HG03097 (cell line): ENCODE results near the gene CYBC1.
A peak's percentile ranks its signal among the peaks of the same experiment; 100 is the strongest.

ENCODE experiments used
- ATAC-seq: cut with Tn5 transposase; IDR thresholded peaks from one replicate; pipeline ENCODE4 v1.9.1; 2021; ENCODE audit not compliant: unreplicated experiment, low FRiP score

CYBC1 gene

DNA sequence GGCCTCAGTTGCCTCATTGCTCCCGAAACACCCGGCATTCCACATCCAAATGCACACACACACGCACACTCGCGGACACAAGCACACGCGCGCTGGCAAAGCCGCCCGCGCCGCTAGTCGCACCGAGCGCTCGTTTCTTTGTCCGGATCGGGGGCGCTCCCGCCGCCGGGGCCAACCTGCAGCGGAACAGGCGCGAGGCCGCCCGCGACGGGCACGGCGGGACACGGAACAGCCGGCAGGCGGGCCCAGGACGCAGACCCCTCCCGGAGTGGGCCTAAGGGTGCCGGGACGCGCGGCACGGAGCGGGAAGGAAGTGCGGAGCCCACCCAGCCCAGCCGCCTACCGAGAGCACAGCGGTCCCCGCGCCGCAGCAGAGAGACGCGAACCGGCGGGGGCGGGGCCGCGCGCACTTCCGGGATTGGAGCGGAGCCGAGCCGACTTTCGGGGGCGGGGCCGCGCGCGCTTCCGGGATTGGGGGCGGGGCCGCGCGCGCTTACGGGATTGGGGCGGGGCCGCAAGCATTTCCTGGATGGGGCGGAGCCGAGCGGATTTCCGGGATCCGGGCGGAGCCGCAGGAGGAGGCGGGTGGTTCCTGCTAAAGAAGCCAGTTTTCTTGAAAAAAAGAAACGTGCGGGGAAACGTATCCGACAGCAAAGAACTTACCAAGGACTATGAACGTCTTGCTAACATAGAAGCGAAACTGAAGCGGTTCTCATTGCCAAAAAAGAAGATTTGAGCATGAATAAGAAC, at the start of gene CYBC1:
Gene CYBC1 (minus strand): TSS at position 396 of the 750 bp plus-strand sequence. CDS start 1,498 bp downstream, outside the sequence.
- peak; percentile 56 for ATAC-seq

DNA sequence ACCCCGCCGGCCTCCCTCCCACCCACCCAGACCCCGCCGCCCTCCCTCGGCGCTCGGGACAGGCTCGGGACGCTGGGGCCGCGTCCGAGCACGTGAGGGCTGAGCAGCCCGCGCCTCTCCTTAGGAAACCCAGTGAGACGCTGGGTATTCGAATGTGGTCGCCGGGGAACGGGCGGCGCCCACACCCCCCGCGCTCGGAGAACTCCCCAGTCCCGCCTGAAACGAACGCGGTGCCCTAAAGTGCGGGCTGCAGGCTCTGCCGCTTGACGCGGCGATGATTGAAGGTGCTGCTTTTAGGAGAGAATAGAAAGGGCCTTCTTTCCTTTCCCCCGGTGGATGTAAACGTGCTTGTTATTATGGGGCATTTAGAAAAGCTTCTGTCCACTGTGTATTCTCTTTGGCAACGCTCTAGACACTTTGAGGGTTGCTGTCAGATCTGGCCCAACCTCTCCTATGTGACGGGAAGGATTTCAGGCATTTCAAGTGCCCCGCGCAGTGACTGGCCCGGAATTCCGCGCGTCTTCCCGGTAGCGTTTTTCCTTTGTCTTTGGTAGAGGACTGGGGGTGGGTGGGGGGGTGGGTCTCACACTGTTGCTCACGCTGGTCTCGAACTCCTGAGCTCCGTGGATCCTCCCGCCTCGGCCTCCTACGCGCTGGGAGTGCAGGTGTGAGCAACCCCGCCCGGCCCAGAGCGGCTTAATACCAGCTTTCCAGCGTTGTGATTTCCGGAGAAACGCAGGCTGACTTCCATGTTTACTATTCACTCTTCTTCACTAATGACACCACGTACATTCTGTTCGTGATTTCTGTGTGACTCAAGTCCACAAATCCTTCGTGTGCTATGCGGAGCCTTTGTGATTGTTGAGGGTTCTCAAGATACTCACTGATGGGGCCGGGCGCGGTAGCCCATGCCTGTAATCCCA, 47.2 kb upstream of the CYBC1 start:
- ATAC-seq = no peak

DNA sequence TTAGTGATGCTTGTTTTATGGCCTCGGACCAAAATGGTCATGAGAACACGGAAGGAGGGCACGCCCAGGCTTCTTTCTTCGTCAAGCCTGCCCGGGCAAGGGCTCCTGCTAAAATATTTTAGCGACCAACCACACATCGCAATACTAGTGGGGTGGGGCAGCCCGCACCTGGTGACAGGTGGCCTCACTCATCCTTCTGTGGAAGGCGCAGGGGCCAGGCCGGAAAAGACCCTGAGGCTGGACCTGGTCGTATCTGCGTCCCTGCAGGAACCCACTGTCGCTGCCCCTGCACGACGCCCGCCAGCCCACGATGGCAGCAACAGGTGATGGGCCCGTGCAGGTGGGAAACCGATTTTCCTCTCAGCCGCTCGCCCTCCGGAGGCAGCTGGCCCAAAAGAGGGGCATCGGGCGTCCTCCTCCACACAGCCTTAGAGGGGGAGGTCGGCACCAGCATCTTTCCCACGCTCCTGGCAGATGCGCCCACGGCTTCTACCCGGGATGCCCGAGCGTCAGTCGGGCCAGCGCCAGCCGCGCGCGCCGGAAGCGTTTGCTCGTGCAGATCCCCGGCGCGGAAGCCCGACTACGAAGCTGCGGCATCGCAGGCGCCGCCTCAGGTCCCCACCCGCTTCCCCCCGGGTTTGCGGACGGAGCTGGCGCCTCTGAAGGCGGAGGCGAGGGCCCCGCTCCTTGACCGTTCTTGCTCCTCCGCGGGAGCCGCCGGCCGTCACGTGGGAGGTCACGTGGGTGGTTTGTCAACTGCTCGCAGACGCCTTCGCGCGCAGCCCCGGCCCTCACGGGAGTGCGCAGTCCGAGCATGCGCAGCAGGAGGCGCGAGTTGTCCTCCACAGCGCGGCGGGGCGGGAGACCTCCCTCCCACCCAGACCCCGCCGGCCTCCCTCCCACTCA, 46.2 kb upstream of the CYBC1 start:
- ATAC-seq = peak; percentile 44

DNA sequence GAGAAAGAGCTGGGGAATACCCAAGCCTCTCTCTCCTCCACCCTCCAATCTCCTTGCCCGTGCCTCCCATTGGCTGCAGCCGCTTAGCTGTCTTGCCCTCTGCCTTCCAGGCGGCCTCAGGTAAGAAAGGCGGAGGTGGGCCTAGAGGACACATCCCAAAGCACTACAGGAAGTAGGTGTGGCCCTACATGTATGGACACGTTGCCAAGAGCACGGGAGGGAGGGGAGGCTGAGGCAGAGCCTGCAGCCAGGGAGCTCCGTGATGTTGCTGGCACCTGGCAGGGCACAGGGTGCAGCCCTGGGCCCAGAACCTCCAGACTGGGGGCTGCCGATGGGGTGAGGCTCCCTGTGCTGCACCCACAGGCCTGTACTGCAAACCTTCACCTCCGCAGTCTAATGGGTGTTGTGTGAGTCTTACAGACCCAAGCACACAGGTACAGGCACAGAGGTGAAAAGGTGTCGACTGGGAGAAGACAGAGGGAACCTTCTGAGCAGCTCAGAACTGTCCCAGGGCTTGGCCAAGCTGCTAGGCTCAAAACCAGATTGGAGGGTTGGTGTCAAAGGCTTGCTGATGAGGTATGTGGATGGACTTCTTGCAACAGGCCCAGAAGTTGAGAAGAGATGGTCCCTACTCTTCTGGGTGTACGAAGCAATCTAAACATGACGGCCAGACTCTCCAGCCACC, 45.4 kb upstream of the CYBC1 start:
- no peak for ATAC-seq

DNA sequence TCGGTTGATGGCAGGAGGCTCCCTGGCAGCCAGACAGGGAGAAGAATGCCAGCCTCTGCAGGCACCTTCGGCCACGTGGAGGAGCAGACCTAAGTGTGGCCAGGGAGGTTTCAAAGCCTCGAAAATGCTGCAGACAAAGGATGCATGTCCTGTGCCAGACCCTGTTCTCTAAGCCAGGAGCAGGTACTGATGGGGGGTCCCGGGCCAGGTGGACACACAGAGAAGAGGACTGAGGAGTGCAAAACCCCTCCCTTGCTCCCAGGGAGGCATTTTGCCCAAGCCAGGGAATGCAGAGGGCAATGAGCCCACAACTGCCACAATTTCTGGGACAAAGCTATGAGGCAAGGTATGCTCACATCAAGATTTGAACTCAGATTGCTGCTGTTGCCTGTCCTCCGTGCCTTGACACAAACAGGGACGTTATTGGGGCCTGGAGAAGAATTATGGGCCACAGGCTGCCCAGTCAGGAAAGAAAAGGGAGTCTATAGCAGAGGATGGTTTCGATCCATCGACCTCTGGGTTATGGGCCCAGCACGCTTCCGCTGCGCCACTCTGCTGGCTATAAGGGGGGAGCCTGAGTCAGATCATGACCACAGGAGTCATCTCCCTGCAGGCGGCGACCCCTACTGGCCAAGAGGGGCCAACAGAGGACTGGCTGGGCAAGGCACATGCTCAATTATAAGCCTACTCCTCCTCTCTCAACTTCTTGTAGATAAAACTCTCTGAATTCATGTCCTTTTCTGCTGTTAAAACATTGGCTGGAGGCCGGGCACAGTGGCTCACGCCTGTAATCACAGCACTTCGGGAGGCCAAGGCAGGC, 43.9 kb upstream of the CYBC1 start:
- peak; percentile 51 for ATAC-seq

DNA sequence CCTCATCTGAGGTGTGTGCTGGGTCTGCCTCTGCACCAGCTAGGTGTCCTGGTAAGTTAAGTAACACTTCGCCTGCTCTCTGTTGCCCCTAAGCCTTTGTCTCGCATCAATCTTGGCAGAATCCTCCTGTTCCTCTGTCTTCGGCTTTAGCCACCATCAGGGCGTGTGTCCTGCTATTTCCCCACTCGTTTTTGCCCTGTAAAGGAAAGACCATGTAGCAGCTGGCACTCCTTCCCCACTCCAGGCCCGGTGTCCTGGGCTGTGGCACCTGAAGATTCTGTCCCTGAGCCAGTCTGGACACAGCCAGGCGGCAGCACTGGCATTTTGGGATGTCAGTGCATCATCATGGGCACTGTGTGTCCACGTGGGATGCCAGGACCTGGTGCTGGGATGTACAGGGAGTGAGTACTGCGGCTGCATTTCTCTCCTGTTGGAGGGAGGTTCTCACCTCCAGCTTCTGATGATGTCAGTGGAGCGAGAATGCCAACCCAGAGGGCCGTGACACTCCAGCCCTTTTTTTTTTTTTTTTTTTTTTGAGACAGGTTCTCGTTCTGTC, 42.8 kb upstream of the CYBC1 start:
- no peak for ATAC-seq

DNA sequence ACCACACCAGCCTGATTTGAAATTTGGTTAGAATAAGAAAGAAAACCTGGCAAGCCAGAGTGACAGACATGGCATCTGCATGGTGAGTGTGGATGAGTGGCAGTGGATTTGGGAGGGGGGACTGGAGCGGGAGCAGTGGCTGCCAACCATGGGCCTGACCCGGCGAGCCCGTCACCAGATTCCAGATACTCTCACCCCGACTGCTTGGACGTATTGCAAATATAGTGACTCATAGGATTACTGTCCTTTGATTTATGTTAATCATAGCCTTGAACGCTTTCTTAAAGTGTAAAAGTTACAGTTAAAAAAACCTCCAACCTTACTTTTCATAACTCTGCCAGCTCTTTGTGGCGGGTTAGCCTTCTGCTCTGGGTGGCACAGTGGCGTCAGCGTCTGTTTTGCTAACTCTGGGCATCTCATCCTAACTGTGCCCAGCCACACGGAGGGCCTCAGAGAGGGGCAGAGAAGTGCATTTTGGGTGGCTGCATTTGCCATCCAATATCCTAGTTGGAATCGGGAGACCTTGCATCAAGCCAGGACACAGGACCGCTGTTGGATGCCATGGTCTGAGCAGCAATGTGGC, 42.2 kb upstream of the CYBC1 start:
- ATAC-seq = no peak

DNA sequence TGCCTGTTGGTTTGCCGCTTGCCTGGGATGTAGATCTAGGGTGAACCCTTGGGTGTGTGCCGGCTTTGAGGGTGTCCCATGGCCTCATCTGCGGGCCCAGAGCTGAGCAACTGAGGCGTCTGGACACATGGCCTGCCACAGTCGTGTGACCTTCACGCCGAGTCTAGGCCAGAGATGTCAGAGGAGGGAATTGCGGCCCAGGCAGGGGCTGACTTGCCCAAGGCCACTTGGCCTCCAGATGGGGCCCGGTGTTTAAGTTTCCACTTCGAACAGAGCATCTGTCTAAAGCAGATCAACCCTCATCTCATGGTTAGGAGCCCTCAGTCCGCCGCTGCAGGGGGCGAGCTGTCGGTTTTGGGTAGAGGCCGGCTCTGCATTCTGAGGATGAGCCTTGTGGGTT, 41.0 kb upstream of the CYBC1 start:
- no peak for ATAC-seq

DNA sequence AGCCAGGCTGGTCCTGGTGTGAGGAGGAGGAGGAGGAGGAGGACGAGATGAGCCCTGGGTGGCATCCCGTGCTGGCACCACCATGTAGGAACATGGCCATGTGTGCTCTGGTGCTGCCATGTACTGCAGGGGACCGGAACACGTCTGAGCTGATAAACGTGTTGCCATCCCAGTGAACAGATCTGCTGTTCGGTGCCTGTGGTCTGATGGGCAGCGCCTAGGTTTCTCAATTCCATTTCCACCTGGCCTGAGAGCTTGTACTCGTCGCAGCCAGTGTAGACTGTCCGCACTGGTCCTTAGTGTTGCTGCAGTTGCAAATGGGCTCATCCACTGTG, 40.6 kb upstream of the CYBC1 start:
- no peak for ATAC-seq

DNA sequence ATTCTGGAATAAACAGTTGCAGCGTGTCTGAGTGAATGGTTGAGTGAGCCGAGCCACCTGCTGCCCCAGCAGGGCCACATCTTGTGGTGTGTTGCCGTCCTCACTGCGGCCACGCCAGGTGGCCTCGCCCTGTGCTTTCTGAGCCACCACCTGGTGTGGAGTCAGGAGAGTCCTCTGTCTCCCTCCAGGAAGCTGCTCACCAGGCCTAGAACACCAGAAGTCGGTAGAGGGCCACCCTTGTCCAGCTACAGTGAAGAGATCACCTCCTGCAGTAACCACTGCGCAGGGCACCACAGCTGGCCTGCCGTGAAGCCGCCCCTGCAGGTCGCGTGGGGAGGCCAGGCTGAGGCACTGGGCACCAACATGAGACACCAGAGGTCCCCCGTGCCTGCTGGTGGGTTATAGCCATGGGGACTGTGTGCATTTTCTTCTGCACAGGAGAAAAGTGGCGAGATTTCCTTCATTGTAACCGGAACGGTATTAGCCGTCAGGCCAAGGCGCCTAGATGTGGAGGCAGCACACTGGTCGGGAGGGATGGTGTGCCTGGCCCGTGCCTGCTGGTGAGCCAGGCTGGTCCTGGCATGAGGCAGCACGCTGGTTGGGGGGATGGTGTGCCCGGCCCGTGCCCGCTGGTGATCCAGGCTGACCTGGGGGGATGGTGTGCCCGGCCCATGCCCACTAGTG, 40.1 kb upstream of the CYBC1 start:
- no peak for ATAC-seq

DNA sequence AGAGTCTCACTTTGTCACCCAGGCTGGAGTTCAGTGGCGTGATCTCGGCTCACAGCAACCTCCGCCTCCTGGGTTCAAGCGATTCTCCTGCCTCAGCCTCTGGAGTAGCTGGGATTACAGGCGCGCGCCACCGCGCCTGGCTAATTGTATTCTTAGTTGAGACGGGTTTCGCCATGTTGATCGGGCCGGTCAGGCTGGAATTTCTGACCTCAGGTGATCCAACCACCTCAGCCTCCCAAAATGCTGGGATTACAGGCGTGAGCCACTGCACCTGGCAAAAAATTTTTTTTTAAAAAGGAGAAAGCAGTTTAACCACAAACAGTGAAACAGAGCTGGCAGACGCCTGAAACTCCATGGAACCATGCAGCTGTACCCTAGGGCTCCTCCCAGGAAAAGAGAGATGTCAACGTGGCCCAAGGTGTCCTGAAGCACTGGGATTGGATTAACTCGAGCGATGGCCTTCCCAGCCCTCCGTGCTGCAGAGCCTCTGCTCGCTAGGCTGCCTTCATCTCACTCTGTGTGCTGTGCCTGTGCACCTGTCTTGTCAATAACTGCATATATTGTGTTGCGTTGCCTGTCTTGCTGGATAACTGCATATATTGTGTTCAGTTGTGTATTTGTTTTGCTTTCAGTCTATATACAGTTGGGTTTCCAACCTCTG, 39.4 kb upstream of the CYBC1 start:
- ATAC-seq = no peak

DNA sequence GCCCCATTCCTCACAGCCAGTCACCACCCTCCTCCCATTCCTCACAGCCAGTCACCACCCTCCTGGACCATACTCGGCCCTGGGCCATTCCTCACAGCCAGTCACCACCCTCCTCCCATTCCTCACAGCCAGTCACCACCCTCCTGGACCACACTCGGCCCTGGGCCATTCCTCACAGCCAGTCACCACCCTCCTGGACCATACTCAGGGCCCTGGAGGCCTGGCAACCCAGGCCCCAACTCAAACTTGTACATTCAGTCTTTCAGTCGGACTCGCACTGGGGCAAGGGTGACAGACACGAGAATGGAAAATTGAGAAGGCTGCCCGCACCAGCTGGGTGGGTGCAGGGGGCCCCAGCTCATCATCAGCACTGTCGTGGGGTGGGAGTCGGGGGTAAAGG, 38.6 kb upstream of the CYBC1 start:
- ATAC-seq = no peak

DNA sequence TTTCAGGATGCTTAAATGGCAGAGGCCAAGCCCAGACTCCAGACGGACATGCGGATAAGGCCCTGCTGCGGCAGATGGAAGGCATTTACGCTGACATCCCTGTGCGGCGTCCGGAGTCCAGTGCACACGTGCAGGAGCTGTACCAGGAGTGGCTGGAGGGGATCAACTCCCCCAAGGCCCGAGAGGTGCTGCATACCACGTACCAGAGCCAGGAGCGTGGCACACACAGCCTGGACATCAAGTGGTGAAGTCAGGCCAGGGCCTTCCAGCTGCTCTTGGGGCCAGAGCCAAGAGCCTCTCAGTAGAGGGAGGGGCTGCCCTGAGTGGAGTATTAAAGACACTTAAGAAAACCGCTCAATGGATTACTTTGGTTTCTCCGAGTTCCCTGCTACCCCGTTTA, 37.4 kb upstream of the CYBC1 start:
- ATAC-seq = no peak

DNA sequence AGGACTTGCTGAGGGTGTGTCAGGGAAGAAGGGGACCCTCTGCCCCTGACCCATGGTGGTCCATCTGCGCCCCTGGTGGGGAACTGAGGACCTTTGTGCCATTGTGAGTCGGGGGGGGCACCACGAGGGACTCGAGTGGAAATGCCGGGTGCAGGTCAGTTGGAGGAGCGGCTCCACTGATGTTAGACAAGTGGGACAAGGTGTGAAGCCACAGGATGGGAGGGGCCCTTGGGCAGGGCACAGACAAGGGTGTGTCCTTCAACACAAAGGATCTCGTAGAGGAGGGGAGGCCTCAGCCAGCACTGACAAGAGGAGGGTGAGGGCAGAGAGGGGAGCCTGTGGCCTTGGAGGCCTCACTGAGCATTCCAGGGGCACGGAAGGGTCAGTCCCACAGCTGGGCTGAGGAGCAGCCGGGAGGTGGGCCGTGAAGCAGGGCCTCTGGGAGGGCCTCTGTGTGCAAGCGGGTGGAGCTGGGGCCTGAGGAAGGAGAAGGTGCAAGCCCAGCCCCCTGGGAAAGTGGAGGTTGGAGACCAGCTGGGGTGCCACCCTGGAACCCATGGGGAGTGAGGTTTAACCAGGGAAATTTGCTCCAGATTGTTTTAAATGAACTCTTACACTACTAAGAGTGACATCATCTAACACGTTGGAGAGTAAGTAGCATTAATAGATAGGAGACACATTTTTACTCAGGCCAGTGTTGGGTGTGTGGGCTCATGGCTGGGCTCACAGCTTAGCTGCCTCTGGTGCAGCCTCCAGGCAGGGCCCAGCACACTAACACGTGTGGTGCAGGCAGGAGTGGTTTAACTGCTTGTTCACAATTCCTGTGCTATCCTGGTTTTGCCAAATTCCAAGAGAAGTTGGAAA, 35.9 kb upstream of the CYBC1 start:
- ATAC-seq = no peak

DNA sequence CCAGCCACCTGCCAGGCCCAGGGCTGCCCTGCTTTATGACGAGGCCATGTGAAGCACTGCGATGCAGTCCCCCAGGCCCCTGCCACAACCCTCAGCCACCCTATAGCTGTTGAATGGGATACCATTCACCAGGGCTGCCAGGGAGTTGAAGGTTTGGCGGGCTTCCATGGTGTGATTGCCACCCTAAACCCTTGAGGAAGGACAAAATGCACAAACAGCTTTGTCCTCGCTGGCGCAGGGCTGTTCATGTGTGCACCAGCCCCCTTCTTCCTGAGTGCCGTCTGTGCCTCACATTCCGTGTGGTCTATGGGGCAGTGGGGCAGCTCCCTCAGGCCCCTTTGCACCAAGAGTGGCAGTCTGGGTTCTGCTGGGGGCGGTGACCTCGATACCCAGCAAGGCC, 33.3 kb upstream of the CYBC1 start:
- no peak for ATAC-seq

DNA sequence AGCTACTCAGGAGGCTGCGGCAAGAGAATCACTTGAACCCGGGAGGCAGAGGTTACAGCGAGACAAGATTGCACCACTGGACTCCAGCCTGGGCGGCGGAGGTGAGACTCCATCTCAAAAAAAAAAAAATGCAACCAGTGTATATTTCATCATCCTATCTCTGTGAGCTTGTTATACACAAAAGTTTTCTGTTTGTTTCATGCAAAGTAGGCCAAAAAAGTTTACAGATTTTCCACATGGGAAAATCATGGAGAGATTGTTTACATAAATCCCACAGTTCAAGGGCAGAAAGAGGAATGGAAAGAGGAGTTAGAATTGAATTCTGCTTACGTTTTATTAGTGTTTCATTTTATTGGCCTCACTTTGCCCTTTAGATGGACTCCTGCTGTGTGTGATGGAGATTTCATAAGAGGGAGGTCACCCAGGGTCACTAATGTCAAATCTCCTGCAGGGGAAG, 32.7 kb upstream of the CYBC1 start:
- no peak for ATAC-seq

DNA sequence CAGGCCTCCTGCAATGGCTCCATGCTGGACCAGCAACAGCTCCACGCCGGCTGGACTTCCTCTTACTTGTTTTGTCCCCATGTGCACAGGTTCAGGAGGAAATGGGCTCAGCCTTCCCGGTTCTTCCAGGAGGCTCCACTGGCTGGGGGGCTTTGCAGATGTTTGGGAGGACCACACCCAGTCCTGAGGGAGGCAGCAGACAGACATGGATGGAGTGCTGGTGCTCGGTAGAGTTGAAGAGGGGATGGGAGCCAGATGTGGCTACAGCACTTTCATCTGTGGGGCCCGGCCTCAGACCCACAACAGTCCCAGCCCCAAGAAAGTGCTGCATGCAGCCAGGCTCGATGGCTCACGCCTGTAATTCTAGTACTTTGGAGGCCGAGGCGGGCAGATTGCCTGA, 29.8 kb upstream of the CYBC1 start:
- no peak for ATAC-seq
